HepG2 (cell line): ENCODE measurements around the gene GNAT2. TPM values are rescaled to one million over a fixed set of nuclear protein-coding genes. Genes with fewer than 3 reads are reported as not detected.
A peak's percentile ranks its signal among the peaks of the same experiment; 100 is the strongest.

Experiments
- ATF7-NPFF ChIP-seq: sonication (generic); formaldehyde crosslinking; IDR thresholded peaks from 2 replicates; pipeline ENCODE4 v1.8.1; 2023; ENCODE audit warnings: mild to moderate bottlenecking, low read depth, missing genetic modification reagents, moderate library complexity
- CC2D1A ChIP-seq: sonication (generic); formaldehyde crosslinking; IDR thresholded peaks from 2 replicates; pipeline ENCODE4 v1.8.1; 2023; ENCODE audit warnings: mild to moderate bottlenecking, missing genetic modification reagents
- HDAC1 ChIP-seq: sonication (generic); formaldehyde crosslinking; IDR thresholded peaks from 2 replicates; pipeline ENCODE4 v1.5.1; 2020; ENCODE audit warnings: mild to moderate bottlenecking, missing genetic modification reagents
- HIVEP1 ChIP-seq: sonication (generic); formaldehyde crosslinking; IDR thresholded peaks from 2 replicates; pipeline ENCODE4 v1.4.0; 2020; ENCODE audit warnings: mild to moderate bottlenecking, missing genetic modification reagents
- NCOA5 ChIP-seq: sonication (generic); formaldehyde crosslinking; IDR thresholded peaks from 2 replicates; pipeline ENCODE4 v1.4.0; 2020; ENCODE audit warnings: missing genetic modification reagents
- NFE2L1 ChIP-seq: sonication (generic); formaldehyde crosslinking; IDR thresholded peaks from 2 replicates; pipeline ENCODE4 v1.4.0; 2020; ENCODE audit warnings: missing genetic modification reagents, mild to moderate bottlenecking, borderline replicate concordance
- SOX5 ChIP-seq: IDR thresholded peaks from 2 replicates; pipeline ENCODE4 v1.6.1; 2016; ENCODE audit warnings: borderline replicate concordance
- SRSF9 ChIP-seq: fragments of 200-400 bp; formaldehyde crosslinking; IDR thresholded peaks from 2 replicates; pipeline ENCODE4 v1.6.1; 2018; ENCODE audit warnings: borderline replicate concordance, mild to moderate bottlenecking, low read depth, low read length; ENCODE audit not compliant: insufficient read depth, poor library complexity, severe bottlenecking
- TARDBP ChIP-seq: sonication (generic); formaldehyde crosslinking; IDR thresholded peaks from 2 replicates; pipeline ENCODE4 v1.8.0; 2022; ENCODE audit warnings: mild to moderate bottlenecking, missing genetic modification reagents
- TGIF2 ChIP-seq: IDR thresholded peaks from 2 replicates; pipeline ENCODE4 v1.6.1; 2016; ENCODE audit warnings: control low read depth, missing compliant biosample characterization
- ZNF367 ChIP-seq: sonication (generic); formaldehyde crosslinking; IDR thresholded peaks from 2 replicates; pipeline ENCODE4 v1.4.0; 2020; ENCODE audit warnings: missing genetic modification reagents, borderline replicate concordance
- ZNF772 ChIP-seq: sonication (generic); formaldehyde crosslinking; IDR thresholded peaks from 2 replicates; pipeline ENCODE4 v1.5.0; 2020; ENCODE audit warnings: mild to moderate bottlenecking, missing genetic modification reagents
- ZNF776 ChIP-seq: sonication (generic); formaldehyde crosslinking; IDR thresholded peaks from 2 replicates; pipeline ENCODE4 v1.4.0; 2020; ENCODE audit warnings: mild to moderate bottlenecking, missing genetic modification reagents
- polyA plus RNA-seq, 8 experiments: library from polyadenylated mRNA; depleted of rRNA in 3 of 8; stranded (reverse) in 7 of 8; unstranded in 1 of 8; fragments of >200 nt; fragmentation: Illumina TruSeq in 4 of 8; extraction: Trizol in 4 of 8; gene quantifications; 2 replicates each; pipeline versions ENCODE4 v1.2.1 to v1.2.3, GENCODE V29; 2011 to 2016; ENCODE audit warnings: low read depth in 4 of 8, missing spikeins in 1 of 8, mixed read lengths in 1 of 8; ENCODE audit not compliant: insufficient read depth in 1 of 8
- total RNA-seq, 5 experiments: library from RNA; depleted of rRNA; stranded (reverse); fragments of >200 nt; fragmentation: Illumina TruSeq; extraction: Trizol; gene quantifications; 2 replicates each; pipeline ENCODE4 v1.2.3, GENCODE V29; 2016; ENCODE audit warnings: low read depth in 1 of 5
- TF ChIP-seq, protein P1 (sequence below): sonication (generic); formaldehyde crosslinking; conservative IDR thresholded peaks from 2 replicates; pipeline ENCODE4 v1.4.0; 2020; ENCODE audit warnings: missing genetic modification reagents
- TF ChIP-seq, protein P2 (sequence below): sonication (generic); formaldehyde crosslinking; IDR thresholded peaks from 2 replicates; pipeline ENCODE4 v1.4.0; 2020; ENCODE audit warnings: missing genetic modification reagents
- TF ChIP-seq, protein P3 (sequence below): sonication (generic); formaldehyde crosslinking; IDR thresholded peaks from 2 replicates; pipeline ENCODE4 v1.5.0; 2020; ENCODE audit warnings: missing genetic modification reagents, mild to moderate bottlenecking, borderline replicate concordance
- TF ChIP-seq, protein P4 (sequence below): sonication (generic); formaldehyde crosslinking; IDR thresholded peaks from 2 replicates; pipeline ENCODE4 v1.8.1; 2022; ENCODE audit warnings: low read depth, mild to moderate bottlenecking, missing genetic modification reagents
- TF ChIP-seq, protein P5 (sequence below): sonication (generic); formaldehyde crosslinking; IDR thresholded peaks from 2 replicates; pipeline ENCODE4 v1.4.0; 2020; ENCODE audit warnings: missing genetic modification reagents, mild to moderate bottlenecking, borderline replicate concordance

Gene GNAT2
- total and polyA plus RNA-seq, 2 of the 13 experiments (the other 11 are each of a cell fraction or from before 2014, with no cell fraction given): 0.08 to 0.20 TPM

DNA sequence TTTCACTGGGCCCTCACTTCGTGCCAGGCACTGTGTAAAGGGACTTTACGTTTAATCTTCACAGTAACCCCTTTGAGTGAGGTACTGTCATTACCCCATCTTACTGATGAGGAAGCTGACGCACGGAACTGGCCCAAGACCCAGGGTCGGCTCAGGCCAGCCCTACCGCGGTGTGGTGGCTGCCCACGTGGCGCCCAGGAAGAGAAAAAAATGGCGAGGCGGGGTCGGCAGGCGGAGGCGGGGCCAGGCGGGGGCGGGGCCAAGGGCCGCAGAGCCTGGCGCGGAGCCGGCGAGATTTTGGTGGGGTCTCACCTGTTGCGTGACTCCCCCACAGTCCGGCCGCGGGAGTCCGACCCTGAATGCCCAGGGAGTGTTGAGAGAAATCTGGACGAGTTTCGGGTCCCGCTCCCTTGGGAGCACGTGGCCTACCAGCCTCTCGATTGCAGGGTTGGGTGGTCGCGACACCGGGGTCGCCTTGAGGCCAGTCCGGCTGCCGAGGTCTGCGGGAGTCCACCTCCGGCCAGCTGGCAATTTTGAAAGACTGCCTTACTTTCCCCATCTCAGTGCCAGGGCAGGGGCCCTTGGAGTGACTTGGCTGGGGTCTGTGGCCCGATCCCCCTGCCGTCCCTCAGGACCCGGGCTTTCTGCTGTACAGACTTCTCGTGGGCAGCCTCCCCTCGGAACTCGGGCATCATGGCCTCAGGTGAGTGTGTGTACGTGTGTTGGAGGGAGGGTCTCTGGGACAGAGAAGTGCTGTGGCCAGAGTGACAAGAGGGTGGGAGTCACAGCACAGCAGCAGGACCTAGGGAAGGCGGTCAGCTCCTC is at the start of gene GNAT2, which contains the start of gene AMPD2 (continued):
- TF ChIP-seq, protein P1, sequence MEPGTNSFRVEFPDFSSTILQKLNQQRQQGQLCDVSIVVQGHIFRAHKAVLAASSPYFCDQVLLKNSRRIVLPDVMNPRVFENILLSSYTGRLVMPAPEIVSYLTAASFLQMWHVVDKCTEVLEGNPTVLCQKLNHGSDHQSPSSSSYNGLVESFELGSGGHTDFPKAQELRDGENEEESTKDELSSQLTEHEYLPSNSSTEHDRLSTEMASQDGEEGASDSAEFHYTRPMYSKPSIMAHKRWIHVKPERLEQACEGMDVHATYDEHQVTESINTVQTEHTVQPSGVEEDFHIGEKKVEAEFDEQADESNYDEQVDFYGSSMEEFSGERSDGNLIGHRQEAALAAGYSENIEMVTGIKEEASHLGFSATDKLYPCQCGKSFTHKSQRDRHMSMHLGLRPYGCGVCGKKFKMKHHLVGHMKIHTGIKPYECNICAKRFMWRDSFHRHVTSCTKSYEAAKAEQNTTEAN: no peak
- peak; percentile 71 for TF ChIP-seq TGIF2 (CRISPR knock-in tag)
- TF ChIP-seq ZNF772 (CRISPR knock-in tag): peak; percentile 55; the same call in 1 of the 2 replicates
- TF ChIP-seq SOX5 (CRISPR knock-in tag): no peak
- TF ChIP-seq, protein P2, sequence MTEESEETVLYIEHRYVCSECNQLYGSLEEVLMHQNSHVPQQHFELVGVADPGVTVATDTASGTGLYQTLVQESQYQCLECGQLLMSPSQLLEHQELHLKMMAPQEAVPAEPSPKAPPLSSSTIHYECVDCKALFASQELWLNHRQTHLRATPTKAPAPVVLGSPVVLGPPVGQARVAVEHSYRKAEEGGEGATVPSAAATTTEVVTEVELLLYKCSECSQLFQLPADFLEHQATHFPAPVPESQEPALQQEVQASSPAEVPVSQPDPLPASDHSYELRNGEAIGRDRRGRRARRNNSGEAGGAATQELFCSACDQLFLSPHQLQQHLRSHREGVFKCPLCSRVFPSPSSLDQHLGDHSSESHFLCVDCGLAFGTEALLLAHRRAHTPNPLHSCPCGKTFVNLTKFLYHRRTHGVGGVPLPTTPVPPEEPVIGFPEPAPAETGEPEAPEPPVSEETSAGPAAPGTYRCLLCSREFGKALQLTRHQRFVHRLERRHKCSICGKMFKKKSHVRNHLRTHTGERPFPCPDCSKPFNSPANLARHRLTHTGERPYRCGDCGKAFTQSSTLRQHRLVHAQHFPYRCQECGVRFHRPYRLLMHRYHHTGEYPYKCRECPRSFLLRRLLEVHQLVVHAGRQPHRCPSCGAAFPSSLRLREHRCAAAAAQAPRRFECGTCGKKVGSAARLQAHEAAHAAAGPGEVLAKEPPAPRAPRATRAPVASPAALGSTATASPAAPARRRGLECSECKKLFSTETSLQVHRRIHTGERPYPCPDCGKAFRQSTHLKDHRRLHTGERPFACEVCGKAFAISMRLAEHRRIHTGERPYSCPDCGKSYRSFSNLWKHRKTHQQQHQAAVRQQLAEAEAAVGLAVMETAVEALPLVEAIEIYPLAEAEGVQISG (CRISPR knock-in tag): peak; percentile 28; the same call in 1 of the 2 replicates
- TF ChIP-seq NFE2L1 (CRISPR knock-in tag): no peak
- TF ChIP-seq, protein P3, sequence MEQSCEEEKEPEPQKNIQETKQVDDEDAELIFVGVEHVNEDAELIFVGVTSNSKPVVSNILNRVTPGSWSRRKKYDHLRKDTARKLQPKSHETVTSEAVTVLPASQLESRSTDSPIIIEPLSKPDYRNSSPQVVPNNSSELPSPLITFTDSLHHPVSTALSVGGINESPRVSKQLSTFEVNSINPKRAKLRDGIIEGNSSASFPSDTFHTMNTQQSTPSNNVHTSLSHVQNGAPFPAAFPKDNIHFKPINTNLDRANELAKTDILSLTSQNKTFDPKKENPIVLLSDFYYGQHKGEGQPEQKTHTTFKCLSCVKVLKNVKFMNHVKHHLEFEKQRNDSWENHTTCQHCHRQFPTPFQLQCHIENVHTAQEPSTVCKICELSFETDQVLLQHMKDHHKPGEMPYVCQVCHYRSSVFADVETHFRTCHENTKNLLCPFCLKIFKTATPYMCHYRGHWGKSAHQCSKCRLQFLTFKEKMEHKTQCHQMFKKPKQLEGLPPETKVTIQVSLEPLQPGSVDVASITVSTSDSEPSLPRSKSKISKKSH (CRISPR knock-in tag): no peak; the same call in none of the 2 replicates
- no peak for TF ChIP-seq SRSF9
- no peak for TF ChIP-seq ZNF367 (CRISPR knock-in tag)
- TF ChIP-seq HIVEP1 (CRISPR knock-in tag): 0 out of 2 replicates have a peak, but pooled peaks have one; percentile 13
- TF ChIP-seq TARDBP (CRISPR knock-in tag): peak; percentile 52; the same call in 1 of the 2 replicates
- no peak for TF ChIP-seq CC2D1A (CRISPR knock-in tag)
- TF ChIP-seq, protein P4, sequence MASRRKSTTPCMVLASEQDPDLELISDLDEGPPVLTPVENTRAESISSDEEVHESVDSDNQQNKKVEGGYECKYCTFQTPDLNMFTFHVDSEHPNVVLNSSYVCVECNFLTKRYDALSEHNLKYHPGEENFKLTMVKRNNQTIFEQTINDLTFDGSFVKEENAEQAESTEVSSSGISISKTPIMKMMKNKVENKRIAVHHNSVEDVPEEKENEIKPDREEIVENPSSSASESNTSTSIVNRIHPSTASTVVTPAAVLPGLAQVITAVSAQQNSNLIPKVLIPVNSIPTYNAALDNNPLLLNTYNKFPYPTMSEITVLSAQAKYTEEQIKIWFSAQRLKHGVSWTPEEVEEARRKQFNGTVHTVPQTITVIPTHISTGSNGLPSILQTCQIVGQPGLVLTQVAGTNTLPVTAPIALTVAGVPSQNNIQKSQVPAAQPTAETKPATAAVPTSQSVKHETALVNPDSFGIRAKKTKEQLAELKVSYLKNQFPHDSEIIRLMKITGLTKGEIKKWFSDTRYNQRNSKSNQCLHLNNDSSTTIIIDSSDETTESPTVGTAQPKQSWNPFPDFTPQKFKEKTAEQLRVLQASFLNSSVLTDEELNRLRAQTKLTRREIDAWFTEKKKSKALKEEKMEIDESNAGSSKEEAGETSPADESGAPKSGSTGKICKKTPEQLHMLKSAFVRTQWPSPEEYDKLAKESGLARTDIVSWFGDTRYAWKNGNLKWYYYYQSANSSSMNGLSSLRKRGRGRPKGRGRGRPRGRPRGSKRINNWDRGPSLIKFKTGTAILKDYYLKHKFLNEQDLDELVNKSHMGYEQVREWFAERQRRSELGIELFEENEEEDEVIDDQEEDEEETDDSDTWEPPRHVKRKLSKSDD (CRISPR knock-in tag): no peak
- TF ChIP-seq HDAC1 (CRISPR knock-in tag): peak; percentile 82; the same call in 1 of the 2 replicates
- TF ChIP-seq ZNF776: 0 out of 2 replicates have a peak, but pooled peaks have one; percentile 66
- TF ChIP-seq, protein P5, sequence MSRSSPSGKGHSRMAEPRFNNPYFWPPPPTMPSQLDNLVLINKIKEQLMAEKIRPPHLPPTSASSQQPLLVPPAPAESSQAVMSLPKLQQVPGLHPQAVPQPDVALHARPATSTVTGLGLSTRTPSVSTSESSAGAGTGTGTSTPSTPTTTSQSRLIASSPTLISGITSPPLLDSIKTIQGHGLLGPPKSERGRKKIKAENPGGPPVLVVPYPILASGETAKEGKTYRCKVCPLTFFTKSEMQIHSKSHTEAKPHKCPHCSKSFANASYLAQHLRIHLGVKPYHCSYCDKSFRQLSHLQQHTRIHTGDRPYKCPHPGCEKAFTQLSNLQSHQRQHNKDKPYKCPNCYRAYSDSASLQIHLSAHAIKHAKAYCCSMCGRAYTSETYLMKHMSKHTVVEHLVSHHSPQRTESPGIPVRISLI (CRISPR knock-in tag): peak; percentile 98
- no peak for TF ChIP-seq NCOA5 (CRISPR knock-in tag)
- TF ChIP-seq ATF7-NPFF (CRISPR knock-in tag): peak; percentile 4; the same call in 1 of the 2 replicates
